Osteoblast (primary cell): ENCODE data around the gene RNF20. TPM values are rescaled to one million over a fixed set of nuclear protein-coding genes. Genes with fewer than 3 reads are reported as not detected.

ENCODE experiments used
- DNase-seq: peaks from one replicate; pipeline ENCODE4 v3.0.0; 2011; ENCODE audit warnings: low spot score, mixed read lengths; ENCODE audit not compliant: insufficient read length; ENCODE audit errors: missing footprints
- H2AFZ ChIP-seq: 2 replicates; pipeline ENCODE4 v1.6.0; 2011; ENCODE audit warnings: mild to moderate bottlenecking, low read length
- H3K27ac ChIP-seq: 2 replicates; pipeline ENCODE4 v1.5.1; 2011; ENCODE audit warnings: mild to moderate bottlenecking, low read depth, low read length, moderate library complexity
- H3K27me3 ChIP-seq: 2 replicates; pipeline ENCODE4 v1.6.0; 2012; ENCODE audit warnings: mild to moderate bottlenecking, control low read depth, inconsistent platforms, low read length, moderate library complexity; ENCODE audit not compliant: insufficient read depth
- H3K36me3 ChIP-seq: 2 replicates; pipeline ENCODE4 v1.5.1; 2011; ENCODE audit warnings: mild to moderate bottlenecking, low read length, control low read depth, moderate library complexity; ENCODE audit not compliant: insufficient read depth
- H3K4me1 ChIP-seq: 2 replicates; pipeline ENCODE4 v1.5.1; 2011; ENCODE audit warnings: mild to moderate bottlenecking, low read length, control low read depth, moderate library complexity; ENCODE audit not compliant: insufficient read depth
- H3K4me2 ChIP-seq: 2 replicates; pipeline ENCODE4 v1.6.0; 2011; ENCODE audit warnings: mild to moderate bottlenecking, low read length; ENCODE audit not compliant: insufficient read depth
- H3K4me3 ChIP-seq: fragments of 200-600 bp; sonication (generic); 3 replicates; pipeline ENCODE4 v1.5.1; 2012; ENCODE audit warnings: mild to moderate bottlenecking, low read length, inconsistent platforms; ENCODE audit not compliant: insufficient read depth
- H3K79me2 ChIP-seq: 2 replicates; pipeline ENCODE4 v1.6.0; 2012; ENCODE audit warnings: mild to moderate bottlenecking, low read length, control low read depth, inconsistent platforms; ENCODE audit not compliant: insufficient read depth
- H3K9me3 ChIP-seq: 2 replicates; pipeline ENCODE4 v1.5.1; 2011; ENCODE audit warnings: low read depth, low read length, control low read depth
- H4K20me1 ChIP-seq: 2 replicates; pipeline ENCODE4 v1.6.0; 2012; ENCODE audit warnings: mild to moderate bottlenecking, low read length, control low read depth; ENCODE audit not compliant: insufficient read depth
- total RNA-seq: library from RNA; depleted of rRNA; stranded (reverse); fragments of >200 nt; gene quantifications from 2 replicates; pipeline ENCODE4 v1.2.3, GENCODE V29; 2012
- TF ChIP-seq, protein P1 (sequence below): IDR thresholded peaks from 2 replicates; pipeline ENCODE4 v1.5.1; 2011; ENCODE audit warnings: mild to moderate bottlenecking, low read depth, low read length, moderate library complexity; ENCODE audit errors: extremely low read depth

Gene RNF20
- total RNA-seq, 1 donor = 29.0 TPM

DNA sequence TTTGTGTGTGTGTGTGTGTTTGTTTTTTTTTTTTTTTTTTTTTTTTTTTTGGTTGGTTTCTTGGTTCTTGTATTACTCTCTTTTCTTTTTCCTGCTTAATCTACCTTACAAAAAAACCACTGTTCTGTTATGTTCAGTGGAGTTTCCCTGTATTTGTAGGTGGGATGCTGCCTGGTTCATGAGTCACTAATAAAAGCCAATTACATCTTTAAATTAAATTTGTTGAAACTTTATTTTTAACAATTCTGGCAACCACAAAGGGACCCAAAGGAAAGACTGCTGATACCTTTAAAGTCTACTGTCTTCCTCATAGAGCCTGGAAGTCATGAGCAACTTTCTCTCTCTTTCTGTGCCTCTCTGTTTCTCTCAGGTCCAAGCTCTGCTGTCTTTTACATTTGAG, 29.5 kb upstream of the RNF20 start:
- Histone ChIP-seq H3K4me2 (no peak overlapping the region), H3K4me1 (no peaks in the 10 kb centered on the region), H2AFZ (no peak overlapping the region), H3K79me2 (no peaks in the 10 kb centered on the region), H3K9me3 (no peaks in the 10 kb centered on the region), H4K20me1 (no peaks in the 10 kb centered on the region), H3K27ac (no peak overlapping the region), H3K27me3 (peaks cover 3% of the 10 kb centered on the region), H3K36me3 (no peaks in the 10 kb centered on the region), H3K4me3 (no peak overlapping the region)
- TF ChIP-seq, protein P1, sequence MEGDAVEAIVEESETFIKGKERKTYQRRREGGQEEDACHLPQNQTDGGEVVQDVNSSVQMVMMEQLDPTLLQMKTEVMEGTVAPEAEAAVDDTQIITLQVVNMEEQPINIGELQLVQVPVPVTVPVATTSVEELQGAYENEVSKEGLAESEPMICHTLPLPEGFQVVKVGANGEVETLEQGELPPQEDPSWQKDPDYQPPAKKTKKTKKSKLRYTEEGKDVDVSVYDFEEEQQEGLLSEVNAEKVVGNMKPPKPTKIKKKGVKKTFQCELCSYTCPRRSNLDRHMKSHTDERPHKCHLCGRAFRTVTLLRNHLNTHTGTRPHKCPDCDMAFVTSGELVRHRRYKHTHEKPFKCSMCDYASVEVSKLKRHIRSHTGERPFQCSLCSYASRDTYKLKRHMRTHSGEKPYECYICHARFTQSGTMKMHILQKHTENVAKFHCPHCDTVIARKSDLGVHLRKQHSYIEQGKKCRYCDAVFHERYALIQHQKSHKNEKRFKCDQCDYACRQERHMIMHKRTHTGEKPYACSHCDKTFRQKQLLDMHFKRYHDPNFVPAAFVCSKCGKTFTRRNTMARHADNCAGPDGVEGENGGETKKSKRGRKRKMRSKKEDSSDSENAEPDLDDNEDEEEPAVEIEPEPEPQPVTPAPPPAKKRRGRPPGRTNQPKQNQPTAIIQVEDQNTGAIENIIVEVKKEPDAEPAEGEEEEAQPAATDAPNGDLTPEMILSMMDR = no peak
- no peak for DNase-seq

DNA sequence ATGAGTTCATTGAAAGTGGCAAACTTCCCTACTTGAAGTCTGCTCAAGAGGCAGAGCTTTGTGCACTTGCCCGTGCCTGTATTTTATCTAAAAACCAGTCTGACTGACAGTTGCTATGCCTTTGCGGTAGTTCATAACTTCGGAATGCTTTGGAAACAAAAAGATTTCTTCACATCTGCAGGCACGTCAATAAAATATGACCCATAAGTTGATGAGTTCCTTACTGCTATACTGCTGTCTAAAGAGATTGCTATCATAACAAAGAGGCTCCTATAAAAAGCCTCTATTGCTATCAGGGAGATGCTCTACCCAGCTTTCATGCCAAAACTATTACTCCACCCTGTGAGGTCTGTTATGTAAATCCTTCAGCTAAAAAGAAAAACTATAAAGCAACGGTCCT, 25.4 kb upstream of the RNF20 start:
- Histone ChIP-seq H3K36me3 (no peaks in the 10 kb centered on the region), H3K4me3 (no peak overlapping the region), H4K20me1 (no peaks in the 10 kb centered on the region), H3K4me2 (no peak overlapping the region), H3K27me3 (peaks cover 3% of the 10 kb centered on the region), H3K9me3 (no peaks in the 10 kb centered on the region), H3K4me1 (peaks cover 16% of the 10 kb centered on the region), H3K79me2 (no peaks in the 10 kb centered on the region), H2AFZ (no peak overlapping the region), H3K27ac (no peak overlapping the region)
- DNase-seq = no peak
- TF ChIP-seq, protein P1 = no peak

DNA sequence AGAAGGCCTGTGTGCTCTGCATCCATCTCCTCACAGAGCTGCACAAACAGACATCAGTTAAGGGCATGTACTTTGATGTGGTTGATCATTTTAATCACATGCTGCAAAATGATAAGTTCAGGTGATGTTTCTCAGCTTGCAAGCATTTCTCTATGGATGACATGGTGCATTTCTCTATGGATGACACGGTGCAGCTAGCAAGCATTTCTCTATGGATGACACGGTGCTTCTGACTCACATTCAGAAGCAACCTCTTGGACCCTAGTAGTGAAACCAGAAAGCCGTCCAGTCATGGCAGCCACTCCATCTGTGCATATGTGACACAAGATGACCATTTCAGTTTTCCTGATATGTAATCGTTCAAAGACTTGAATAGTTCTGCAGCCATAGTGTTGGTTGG, 24.1 kb upstream of the RNF20 start:
- H3K27me3 ChIP-seq = peaks cover 3% of the 10 kb centered on the region
- TF ChIP-seq, protein P1 = no peak
- no peak for DNase-seq
- no peaks in the 10 kb centered on the region for H4K20me1 ChIP-seq
- no peak overlapping the region for H3K4me2 ChIP-seq
- H2AFZ ChIP-seq = no peak overlapping the region
- no peaks in the 10 kb centered on the region for H3K36me3 ChIP-seq
- peaks cover 29% of the 10 kb centered on the region for H3K4me1 ChIP-seq
- H3K4me3 ChIP-seq = no peak overlapping the region
- H3K27ac ChIP-seq = no peak overlapping the region
- no peaks in the 10 kb centered on the region for H3K9me3 ChIP-seq
- no peaks in the 10 kb centered on the region for H3K79me2 ChIP-seq

DNA sequence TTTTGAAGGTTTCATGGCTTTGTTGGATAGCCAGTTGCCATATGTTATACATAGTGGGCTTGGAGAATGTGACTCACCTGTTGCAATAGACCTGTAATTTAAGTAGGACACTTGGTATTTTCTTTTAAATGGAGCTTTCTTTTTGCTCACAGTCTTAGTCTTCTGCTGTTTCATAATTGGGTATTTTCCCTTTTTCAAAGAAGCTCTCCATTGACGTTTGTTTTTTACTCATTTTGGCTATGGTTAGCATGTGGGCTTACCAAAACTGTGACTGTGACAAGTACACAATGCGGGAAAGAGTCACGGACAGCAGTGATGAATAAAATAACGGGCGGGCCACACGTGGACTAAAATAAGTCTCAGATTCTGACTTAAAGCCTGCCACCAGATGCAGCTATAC, 23.2 kb upstream of the RNF20 start:
- Histone ChIP-seq H3K27me3 (peaks cover 3% of the 10 kb centered on the region), H3K4me2 (no peak overlapping the region), H3K27ac (no peak overlapping the region), H3K9me3 (no peaks in the 10 kb centered on the region), H4K20me1 (no peaks in the 10 kb centered on the region), H3K4me3 (no peak overlapping the region), H3K4me1 (peaks cover 31% of the 10 kb centered on the region), H2AFZ (no peak overlapping the region), H3K79me2 (no peaks in the 10 kb centered on the region), H3K36me3 (no peaks in the 10 kb centered on the region)
- DNase-seq = no peak
- TF ChIP-seq, protein P1 = no peak
